Inferior parietal cortex (tissue), 1 donor: Measurements from ENCODE around the gene GAPDH.
"Not testable (repeated sequence)": the region's sequence is repeated elsewhere in the genome, so short reads cannot be mapped to it uniquely, and the experiment has no call there.

ENCODE experiments used
- DNase-seq: peaks from one replicate; pipeline ENCODE4 v3.0.0-alpha.2; 2016; ENCODE audit errors: extremely low spot score

GAPDH gene

GRCh38 chr12:6546016-6546415 is 11.7 kb downstream of the GAPDH start:
- DNase-seq, result no peak

DNA sequence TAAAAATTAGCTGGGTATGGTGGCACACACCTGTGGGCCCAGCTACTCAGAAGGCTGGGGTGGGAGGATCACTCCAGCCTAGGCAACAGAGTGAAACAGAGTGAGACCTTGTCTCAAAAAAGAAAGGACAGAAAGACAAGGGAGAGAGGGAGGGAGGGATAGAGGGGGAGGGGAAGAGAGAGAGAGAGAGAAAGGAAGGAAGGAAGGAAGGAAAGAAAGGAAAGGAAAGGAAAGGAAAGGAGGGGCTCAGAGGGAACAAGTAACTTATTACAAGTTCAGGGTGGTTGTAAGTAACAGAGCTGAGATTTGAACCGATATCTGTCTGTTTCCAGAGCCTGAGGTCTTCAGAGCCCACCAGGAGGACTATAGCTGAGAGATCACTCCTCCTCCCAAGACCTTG is 13.2 kb downstream of the GAPDH start:
- DNase-seq, result no peak

- no peak for DNase-seq
Measured at GRCh38 chr12:6547987-6548386, 13.7 kb downstream of the GAPDH start.

DNA sequence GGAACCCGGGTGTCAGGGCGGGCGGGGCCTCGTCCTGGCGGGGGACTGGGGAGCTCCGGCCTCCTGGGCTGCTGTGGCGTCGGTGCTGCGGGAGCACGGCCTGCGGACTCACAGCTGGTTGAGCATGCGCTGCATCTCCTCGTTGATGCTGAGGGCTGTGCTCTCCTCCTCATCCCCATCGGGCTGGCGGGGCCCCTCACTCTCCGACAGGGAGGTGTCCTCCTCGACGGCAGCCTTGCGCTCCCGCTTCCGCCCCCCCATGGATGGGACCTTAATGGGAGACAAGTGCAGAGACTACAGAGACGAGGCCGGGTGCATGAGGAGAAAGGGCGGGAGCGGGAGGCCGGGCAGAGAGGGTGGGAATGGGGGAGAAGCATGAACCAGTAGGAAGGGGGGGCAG is 14.2 kb downstream of the GAPDH start:
- DNase-seq, result no peak

DNA sequence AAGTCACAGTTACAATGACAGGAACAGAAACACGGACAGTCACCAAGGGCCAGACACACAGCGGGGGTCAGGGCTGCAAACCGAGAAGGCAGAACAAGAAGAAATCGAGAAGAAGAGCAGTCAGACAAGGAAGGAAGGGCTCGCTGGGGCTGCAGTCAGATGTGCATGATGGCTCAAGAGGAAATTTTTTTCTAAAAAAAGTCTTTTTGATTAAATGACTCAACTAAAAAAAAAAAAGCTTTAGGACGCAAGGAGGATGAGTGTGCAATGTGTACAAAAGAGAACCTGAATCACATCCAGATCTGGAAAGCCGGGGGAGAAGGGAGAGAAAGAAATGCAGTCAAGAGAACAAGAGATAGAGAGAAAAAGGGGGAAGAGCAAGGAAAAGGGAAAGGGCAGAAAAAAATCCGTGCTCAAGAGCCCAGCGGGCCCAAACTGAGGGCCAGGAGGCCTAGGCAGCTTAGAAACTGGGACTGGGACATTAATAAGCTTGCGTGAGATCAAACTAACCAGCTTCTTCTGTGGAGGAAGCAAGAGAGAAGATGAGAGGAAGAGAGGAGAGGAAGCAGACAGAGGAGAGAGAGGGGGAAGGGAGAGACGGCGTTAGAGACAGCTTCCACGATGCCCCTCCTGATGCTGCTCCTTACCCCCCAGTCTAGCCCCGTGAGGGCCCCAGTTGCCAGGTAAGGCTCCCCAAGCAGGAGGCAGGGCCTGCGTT is 14.8 kb downstream of the GAPDH start:
- no peak for DNase-seq

- no peak for DNase-seq
Measured at GRCh38 chr12:6549684-6550151, 15.4 kb downstream of the GAPDH start.

- DNase-seq, result no peak
Measured at GRCh38 chr12:6550294-6551062, 16.2 kb downstream of the GAPDH start.

DNA sequence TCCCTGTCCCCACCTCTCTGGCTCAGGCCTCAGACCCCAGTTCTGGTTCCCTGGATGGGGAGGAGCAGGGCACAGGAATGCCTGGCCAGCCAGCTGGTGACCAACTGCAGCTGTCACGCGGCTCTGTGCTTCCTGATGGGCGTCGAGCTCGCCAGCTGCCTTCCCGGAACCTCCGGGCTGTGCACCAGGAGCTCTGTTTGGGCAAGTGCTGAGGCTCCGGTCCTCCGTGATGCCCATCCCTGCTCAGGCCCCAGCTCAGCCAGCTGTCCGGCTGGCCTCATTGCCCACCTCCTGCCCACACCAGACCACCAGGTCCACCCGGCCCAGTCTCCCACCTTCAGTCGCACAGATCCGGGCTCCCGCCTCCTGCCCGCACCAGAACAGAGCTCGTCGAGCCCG is 16.7 kb downstream of the GAPDH start:
- DNase-seq, result no peak

DNA sequence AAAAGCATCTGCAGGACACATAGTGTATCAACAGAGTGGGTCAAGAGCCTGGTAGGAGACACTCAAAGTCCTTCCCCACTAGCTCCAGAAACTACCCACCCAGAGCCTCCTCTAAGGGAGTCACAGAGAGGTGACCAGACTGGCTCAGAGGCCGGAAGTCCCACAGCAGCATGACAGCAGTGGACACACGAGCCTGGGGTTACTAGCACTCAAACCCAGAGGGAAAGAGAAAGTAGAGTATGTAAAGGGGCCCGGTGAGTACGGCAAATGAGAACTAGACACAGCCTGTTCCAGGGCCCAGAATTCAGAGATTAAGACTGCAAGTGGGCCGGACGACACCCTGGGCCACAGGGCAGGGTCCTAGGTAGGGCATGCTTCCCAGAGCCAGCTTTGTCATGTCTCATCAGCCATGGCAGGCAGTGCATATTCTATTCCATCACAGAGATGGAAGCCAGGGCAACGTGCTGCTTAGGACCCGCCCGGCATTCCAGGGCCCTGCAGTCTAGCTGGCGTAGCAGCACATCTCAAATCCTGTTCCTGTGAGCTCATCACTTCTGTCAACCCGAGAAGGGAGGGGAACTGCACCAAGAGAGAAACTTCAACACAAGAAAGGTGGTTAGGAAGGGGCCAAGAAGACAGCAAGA is 17.3 kb downstream of the GAPDH start:
- no peak for DNase-seq

DNA sequence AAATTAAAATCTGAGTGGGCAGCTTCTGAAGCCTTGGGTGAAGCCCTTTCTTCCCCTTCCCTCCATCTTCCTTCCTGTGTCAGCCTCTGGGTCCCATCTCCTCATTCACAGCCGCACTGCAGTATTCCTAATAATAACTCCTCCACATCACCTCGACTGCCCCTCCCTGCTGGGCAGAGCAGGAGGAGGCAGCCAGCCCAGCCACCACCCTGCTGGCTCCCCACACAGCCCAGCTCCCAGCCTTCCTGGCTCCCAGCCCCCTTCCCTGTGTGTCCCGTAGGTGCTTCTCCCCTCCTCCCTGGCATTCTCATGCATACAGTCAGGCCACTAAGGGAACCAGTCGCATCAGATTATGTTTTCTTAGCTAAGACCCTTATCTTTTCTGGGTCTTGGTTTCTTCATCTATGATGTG is 17.8 kb downstream of the GAPDH start:
- no peak for DNase-seq

DNA sequence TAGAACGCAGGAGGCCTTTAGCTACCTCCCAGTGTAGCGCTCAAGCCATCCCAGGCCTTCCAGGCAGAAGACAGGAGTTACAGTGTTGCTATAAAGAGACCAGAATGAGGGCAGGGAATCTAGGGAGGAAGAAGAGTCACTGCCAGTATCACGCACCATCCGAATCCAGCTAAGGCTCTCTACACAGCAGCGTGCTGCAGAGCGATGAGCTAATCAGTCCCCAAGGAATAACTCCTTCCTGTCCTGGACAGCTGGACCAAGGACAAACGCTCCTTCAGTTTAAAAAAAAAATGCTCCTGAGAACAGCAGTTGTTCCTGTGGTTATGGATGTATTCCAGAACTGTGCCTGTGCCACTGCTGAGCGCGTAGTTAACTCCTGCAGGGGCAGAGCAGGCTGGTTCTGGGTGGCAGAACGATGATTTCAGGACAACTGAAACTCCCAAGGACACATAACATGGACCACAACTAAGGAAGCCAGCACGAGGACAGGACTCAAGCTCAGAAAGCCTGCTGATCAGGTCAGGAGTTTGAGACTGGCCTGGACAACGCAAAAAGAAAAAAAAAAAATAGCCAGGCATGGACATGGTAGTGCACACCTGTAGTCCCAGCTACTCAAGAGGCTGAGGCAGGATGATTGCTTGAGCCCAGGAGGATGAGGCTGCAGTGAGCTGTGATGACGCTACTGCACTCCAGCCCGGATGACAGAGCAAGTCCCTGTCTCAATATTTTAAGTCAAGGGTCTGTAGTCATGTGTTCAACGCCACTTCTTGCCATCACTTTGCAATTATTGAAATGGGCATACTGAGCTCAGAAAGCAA is 18.9 kb downstream of the GAPDH start:
- DNase-seq, result no peak

- DNase-seq, result no peak
Measured at GRCh38 chr12:6554168-6555017, 20.1 kb downstream of the GAPDH start.

DNA sequence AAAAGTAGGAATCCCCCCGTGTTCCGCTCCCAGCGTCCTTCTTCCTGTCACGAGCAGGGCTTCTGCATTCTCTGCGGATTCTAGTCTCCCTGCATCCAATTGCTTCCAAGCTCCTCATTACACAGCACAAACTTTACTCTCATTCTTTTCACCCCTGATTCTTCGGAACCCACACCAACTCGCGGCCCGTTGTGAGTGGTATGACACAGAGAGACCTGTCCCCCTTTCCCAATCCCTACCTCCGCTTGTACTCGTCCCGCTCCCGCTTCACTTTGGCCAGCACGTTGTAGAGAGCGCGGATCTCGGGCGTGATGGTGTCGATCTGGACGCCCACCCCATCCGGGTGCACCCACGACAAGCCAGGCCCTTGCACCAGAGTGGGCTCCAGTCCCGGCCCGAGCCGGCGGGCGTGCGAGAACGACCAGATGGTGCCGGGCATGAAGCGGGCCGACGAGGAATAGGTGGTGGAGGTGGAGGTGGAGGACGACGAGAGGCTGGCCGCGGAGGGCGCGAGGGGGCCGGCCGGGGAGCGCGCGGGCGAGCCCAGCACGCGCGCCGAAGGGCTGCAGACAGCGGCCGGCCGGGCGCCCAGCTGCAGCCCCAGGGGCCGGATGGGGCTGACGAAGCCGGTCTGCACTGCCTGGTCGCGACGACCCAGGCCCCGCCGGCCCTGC is 20.8 kb downstream of the GAPDH start:
- no peak for DNase-seq

- DNase-seq, result not testable (repeated sequence)
Measured at GRCh38 chr12:6556496-6556817, 22.1 kb downstream of the GAPDH start.

DNA sequence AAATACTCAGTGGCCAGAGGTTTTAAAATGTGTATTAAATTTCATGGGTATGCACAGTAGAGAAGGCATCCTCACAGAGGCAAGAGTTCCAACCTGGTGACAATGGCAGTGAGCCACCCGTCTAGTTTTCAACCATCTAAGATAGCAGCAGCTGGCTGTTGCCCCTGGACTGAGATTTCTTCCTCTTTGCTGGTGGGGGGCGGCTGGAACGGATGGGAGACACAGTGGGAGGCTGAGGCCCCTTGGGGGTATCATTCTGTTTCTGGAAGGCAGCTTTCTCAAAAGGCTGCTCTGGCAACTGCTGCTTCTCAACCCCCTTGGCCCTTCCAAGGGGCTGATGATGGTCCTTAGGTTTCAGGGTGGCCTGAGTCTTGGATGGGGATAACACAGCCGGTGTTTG is 22.5 kb downstream of the GAPDH start:
- DNase-seq, result no peak

- not testable (repeated sequence) for DNase-seq
Measured at GRCh38 chr12:6558014-6558760, 23.9 kb downstream of the GAPDH start.

- DNase-seq, result no peak
Measured at GRCh38 chr12:6559500-6559899, 25.2 kb downstream of the GAPDH start.

DNA sequence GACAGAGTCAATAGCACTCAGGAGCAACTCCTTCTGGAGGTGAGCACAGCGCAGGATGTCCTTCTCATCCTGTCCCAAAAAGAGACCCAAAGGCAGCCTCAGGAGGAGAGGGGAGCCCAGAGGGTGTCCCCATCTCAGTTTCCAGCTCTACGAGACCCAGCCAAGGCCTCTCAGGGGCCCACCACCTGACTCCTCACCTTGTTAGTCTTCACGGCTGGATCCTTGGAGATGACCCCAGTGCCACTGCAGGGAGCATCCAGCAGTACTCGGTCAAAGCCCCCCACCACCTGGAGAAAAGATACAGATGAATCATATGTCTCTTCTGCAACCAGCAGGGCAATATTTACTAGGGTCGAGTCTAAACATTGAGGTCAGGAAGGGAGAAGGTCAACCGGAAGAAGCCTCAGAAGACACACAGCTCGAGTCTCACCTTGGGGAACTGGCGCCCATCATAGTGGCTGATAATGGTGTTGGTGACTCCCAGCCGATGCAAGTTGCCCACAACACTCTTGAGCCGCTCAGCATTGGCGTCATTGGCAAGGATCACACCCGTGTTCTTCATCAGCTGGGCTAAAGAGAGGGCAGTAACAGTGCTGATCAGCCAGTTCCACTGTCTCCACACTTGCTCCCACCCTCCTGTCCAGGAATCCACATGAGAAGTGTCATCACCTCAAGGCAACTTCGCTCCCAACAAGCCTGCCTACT is 26.3 kb downstream of the GAPDH start:
- no peak for DNase-seq

DNA sequence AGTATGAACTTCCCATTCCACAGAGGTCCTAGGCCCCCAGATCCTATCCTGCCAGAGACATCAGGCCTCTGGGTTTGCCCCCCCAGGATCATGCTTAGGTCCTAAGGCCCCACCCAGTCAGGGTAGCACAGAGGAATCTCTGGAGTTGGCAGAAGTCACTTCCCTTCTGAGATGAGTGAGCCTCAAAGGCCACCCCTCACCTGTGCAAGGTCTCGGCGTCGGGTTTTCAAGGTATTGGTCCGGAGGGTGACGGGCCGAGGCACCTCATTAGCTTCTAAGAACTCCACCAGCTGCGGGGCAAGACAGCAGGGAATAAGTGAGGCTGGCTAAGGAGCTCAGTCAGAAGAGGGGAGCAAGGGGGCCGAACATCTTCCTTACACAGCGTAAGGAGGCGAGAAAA is 28.6 kb downstream of the GAPDH start:
- no peak for DNase-seq
